CD4-positive, alpha-beta memory T cell (primary cell): ENCODE measurements around the gene MAS1L. TPM values are rescaled to one million over a fixed set of nuclear protein-coding genes. Genes with fewer than 3 reads are reported as not detected.

Experiments used
- CTCF ChIA-PET: fragments of 350-600 bp; sonication (Branson Sonifier 250); formaldehyde crosslinking; loops from one replicate; lab custom pipeline; 2021; ENCODE audit warnings: inconsistent platforms; ENCODE audit not compliant: partially characterized antibody; lab: Charles Lee
- POLR2A ChIA-PET: fragments of 350-600 bp; sonication (Branson Sonifier 250); formaldehyde crosslinking; loops from one replicate; lab custom pipeline; 2021; ENCODE audit not compliant: partially characterized antibody; lab: Charles Lee
- DNase-seq, 5 donors: peaks; one replicate each; pipeline versions ENCODE4 v3.0.0 to v3.0.0-alpha.2; 2020 to 2022; ENCODE audit warnings: mixed read lengths in 1 of 5
- H3K27ac ChIP-seq: one replicate; pipeline ENCODE4 v1.7.0; 2013; ENCODE audit warnings: low read depth, low read length
- H3K27me3 ChIP-seq: 2 replicates; pipeline ENCODE4 v1.7.0; 2013; ENCODE audit warnings: mild to moderate bottlenecking, low read length, moderate library complexity; ENCODE audit not compliant: insufficient read depth
- H3K36me3 ChIP-seq: 2 replicates; pipeline ENCODE4 v1.7.0; 2013; ENCODE audit warnings: mild to moderate bottlenecking, low read length, moderate library complexity; ENCODE audit not compliant: insufficient read depth
- H3K4me1 ChIP-seq: 2 replicates; pipeline ENCODE4 v1.7.0; 2013; ENCODE audit warnings: mild to moderate bottlenecking, low read length, moderate library complexity; ENCODE audit not compliant: insufficient read depth
- H3K4me3 ChIP-seq, 2 donors: one replicate each; pipeline ENCODE4 v1.7.0; 2013; ENCODE audit warnings: low read length in 2 of 2, mild to moderate bottlenecking in 1 of 2
- H3K9me3 ChIP-seq, 2 donors: one replicate each; pipeline ENCODE4 v1.7.0; 2013; ENCODE audit warnings: low read length in 2 of 2, control low read depth in 1 of 2; ENCODE audit not compliant: control insufficient read depth in 1 of 2
- H3K27ac Mint-ChIP-seq, 7 donors: one replicate each; pipeline ENCODE4 v1.8.0; 2020 to 2021; ENCODE audit warnings: mixed read lengths in 7 of 7, mild to moderate bottlenecking in 6 of 7, inconsistent platforms in 3 of 7, moderate library complexity in 3 of 7
- H3K27me3 Mint-ChIP-seq, 2 donors: one replicate each; pipeline ENCODE4 v1.8.0; 2020 to 2021; ENCODE audit warnings: mixed read lengths in 2 of 2
- H3K36me3 Mint-ChIP-seq, 2 donors: one replicate each; pipeline ENCODE4 v1.8.0; 2020 to 2021; ENCODE audit warnings: mixed read lengths in 2 of 2, inconsistent platforms in 1 of 2, mild to moderate bottlenecking in 1 of 2
- H3K4me1 Mint-ChIP-seq, 4 donors: one replicate each; pipeline ENCODE4 v1.8.0; 2020 to 2021; ENCODE audit warnings: mixed read lengths in 4 of 4, mild to moderate bottlenecking in 1 of 4
- H3K4me3 Mint-ChIP-seq, 8 donors: one replicate each; pipeline ENCODE4 v1.8.0; 2020 to 2021; ENCODE audit warnings: mixed read lengths in 8 of 8, mild to moderate bottlenecking in 7 of 8, moderate library complexity in 6 of 8, inconsistent platforms in 3 of 8
- H3K9me3 Mint-ChIP-seq, 8 donors: one replicate each; pipeline ENCODE4 v1.8.0; 2020 to 2021; ENCODE audit warnings: mixed read lengths in 8 of 8, mild to moderate bottlenecking in 5 of 8, inconsistent platforms in 3 of 8, moderate library complexity in 1 of 8
- intact Hi-C: fragments of 100-400 bp; cut with micrococcal nuclease; formaldehyde crosslinking; loops from one replicate; pipeline ENCODE4 v1.15.1; 2023
- polyA plus RNA-seq, 2 donors: library from polyadenylated mRNA; unstranded; fragments of 300-500 nt; fragmentation: Illumina TruSeq; gene quantifications; one replicate each; pipeline ENCODE4 v1.2.3, GENCODE V29; 2021
- total RNA-seq, 2 experiments: library from RNA; stranded (reverse); gene quantifications; one replicate each; pipeline ENCODE4 v1.2.3, GENCODE V29; 2021

Gene MAS1L
- total and polyA plus RNA-seq, 4 experiments from 2014 or later = not detected

GRCh38 chr6:29509711-29510110, 22.0 kb upstream of the MAS1L start:
- Histone ChIP-seq H3K36me3 (no peaks in the 10 kb centered on the region), H3K27ac (no peak overlapping the region), H3K4me1 (no peaks in the 10 kb centered on the region), H3K4me3 (no peak overlapping the region), H3K27me3 (no peaks in the 10 kb centered on the region), H3K9me3 (no peaks in the 10 kb centered on the region)
- POLR2A ChIA-PET = no interaction called here
- DNase-seq = no peak
- CTCF ChIA-PET = no interaction called here
- no peaks in the 10 kb centered on the region for H3K36me3 Mint-ChIP-seq
- H3K4me1 Mint-ChIP-seq = peaks cover 0 to 2% (median 0%) of the 10 kb centered on the region in 4 donors
- peaks cover 8 to 12% of the 10 kb centered on the region in 2 donors for H3K27me3 Mint-ChIP-seq
- H3K27ac Mint-ChIP-seq = no peak overlapping the region
- no peaks in the 10 kb centered on the region for H3K9me3 Mint-ChIP-seq
- no peak overlapping the region for H3K4me3 Mint-ChIP-seq
- intact Hi-C loops = no loop called here

GRCh38 chr6:29509239-29509638, 21.5 kb upstream of the MAS1L start:
- Histone ChIP-seq H3K4me3 (no peak overlapping the region), H3K36me3 (no peaks in the 10 kb centered on the region), H3K27me3 (no peaks in the 10 kb centered on the region), H3K9me3 (no peaks in the 10 kb centered on the region), H3K27ac (no peak overlapping the region), H3K4me1 (no peaks in the 10 kb centered on the region)
- peaks cover 8 to 12% of the 10 kb centered on the region in 2 donors for H3K27me3 Mint-ChIP-seq
- CTCF ChIA-PET = no interaction called here
- intact Hi-C loops = no loop called here
- H3K4me1 Mint-ChIP-seq = no peaks in the 10 kb centered on the region
- no peaks in the 10 kb centered on the region for H3K9me3 Mint-ChIP-seq
- POLR2A ChIA-PET = no interaction called here
- H3K27ac Mint-ChIP-seq = no peak overlapping the region
- DNase-seq = no peak
- no peak overlapping the region for H3K4me3 Mint-ChIP-seq
- no peaks in the 10 kb centered on the region for H3K36me3 Mint-ChIP-seq

- Histone ChIP-seq H3K36me3 (no peaks in the 10 kb centered on the region), H3K9me3 (no peaks in the 10 kb centered on the region), H3K4me3 (no peak overlapping the region), H3K27ac (no peak overlapping the region), H3K4me1 (no peaks in the 10 kb centered on the region), H3K27me3 (no peaks in the 10 kb centered on the region)
- intact Hi-C loops = no loop called here
- peaks cover 15 to 21% of the 10 kb centered on the region in 2 donors for H3K27me3 Mint-ChIP-seq
- H3K4me3 Mint-ChIP-seq = no peak overlapping the region
- ChIA-PET CTCF (no interaction called here), POLR2A (no interaction called here)
- no peak for DNase-seq
- H3K9me3 Mint-ChIP-seq = no peaks in the 10 kb centered on the region
- no peak overlapping the region for H3K27ac Mint-ChIP-seq
- no peaks in the 10 kb centered on the region for H3K36me3 Mint-ChIP-seq
- H3K4me1 Mint-ChIP-seq = no peaks in the 10 kb centered on the region
Observed at GRCh38 chr6:29507319-29507718, 19.6 kb upstream of the MAS1L start.

GRCh38 chr6:29506446-29507067, 18.8 kb upstream of the MAS1L start:
- Mint-ChIP-seq H3K4me1 (no peaks in the 10 kb centered on the region), H3K27ac (no peak overlapping the region), H3K36me3 (no peaks in the 10 kb centered on the region), H3K27me3 (peaks cover 15 to 21% of the 10 kb centered on the region in 2 donors), H3K9me3 (no peaks in the 10 kb centered on the region), H3K4me3 (no peak overlapping the region)
- H3K4me1 ChIP-seq = no peaks in the 10 kb centered on the region
- ChIA-PET CTCF (no interaction called here), POLR2A (no interaction called here)
- no peak overlapping the region for H3K4me3 ChIP-seq
- H3K27me3 ChIP-seq = no peaks in the 10 kb centered on the region
- H3K36me3 ChIP-seq = no peaks in the 10 kb centered on the region
- H3K9me3 ChIP-seq = no peaks in the 10 kb centered on the region
- intact Hi-C loops = no loop called here
- H3K27ac ChIP-seq = no peak overlapping the region
- DNase-seq = no peak

GRCh38 chr6:29505808-29506207, 18.1 kb upstream of the MAS1L start:
- CTCF ChIA-PET = no interaction called here
- Histone ChIP-seq H3K27me3 (no peaks in the 10 kb centered on the region), H3K4me1 (no peaks in the 10 kb centered on the region), H3K4me3 (no peak overlapping the region), H3K9me3 (no peaks in the 10 kb centered on the region), H3K36me3 (no peaks in the 10 kb centered on the region), H3K27ac (no peak overlapping the region)
- H3K36me3 Mint-ChIP-seq = no peaks in the 10 kb centered on the region
- POLR2A ChIA-PET = no interaction called here
- DNase-seq = no peak
- no peaks in the 10 kb centered on the region for H3K9me3 Mint-ChIP-seq
- H3K4me1 Mint-ChIP-seq = no peaks in the 10 kb centered on the region
- no peak overlapping the region for H3K4me3 Mint-ChIP-seq
- intact Hi-C loops = no loop called here
- H3K27ac Mint-ChIP-seq = no peak overlapping the region
- peaks cover 14 to 19% of the 10 kb centered on the region in 2 donors for H3K27me3 Mint-ChIP-seq

- peaks cover 16 to 21% of the 10 kb centered on the region in 2 donors for H3K27me3 Mint-ChIP-seq
Observed at GRCh38 chr6:29504961-29505360, 17.2 kb upstream of the MAS1L start.

GRCh38 chr6:29502597-29502996, 14.8 kb upstream of the MAS1L start:
- Histone ChIP-seq H3K27ac (no peak overlapping the region), H3K36me3 (no peaks in the 10 kb centered on the region), H3K27me3 (no peaks in the 10 kb centered on the region), H3K4me1 (no peaks in the 10 kb centered on the region), H3K4me3 (no peak overlapping the region), H3K9me3 (no peaks in the 10 kb centered on the region)
- Mint-ChIP-seq H3K4me1 (no peaks in the 10 kb centered on the region), H3K27ac (no peak overlapping the region), H3K4me3 (no peak overlapping the region), H3K36me3 (no peaks in the 10 kb centered on the region), H3K9me3 (no peaks in the 10 kb centered on the region), H3K27me3 (peaks cover 20 to 27% of the 10 kb centered on the region in 2 donors)
- POLR2A ChIA-PET = no interaction called here
- intact Hi-C loops = no loop called here
- no peak for DNase-seq
- CTCF ChIA-PET = no interaction called here

More at GRCh38 chr6:29504961-29505360, 17.2 kb upstream of the MAS1L start:
- no peak overlapping the region for H3K27ac ChIP-seq
- intact Hi-C loops = no loop called here
- H3K4me3 ChIP-seq = no peak overlapping the region
- H3K27me3 ChIP-seq = no peaks in the 10 kb centered on the region
- no peak for DNase-seq
- no peaks in the 10 kb centered on the region for H3K9me3 Mint-ChIP-seq
- H3K36me3 Mint-ChIP-seq = no peaks in the 10 kb centered on the region
- no peaks in the 10 kb centered on the region for H3K9me3 ChIP-seq
- no peak overlapping the region for H3K27ac Mint-ChIP-seq
- no peaks in the 10 kb centered on the region for H3K36me3 ChIP-seq
- H3K4me3 Mint-ChIP-seq = no peak overlapping the region
- no peaks in the 10 kb centered on the region for H3K4me1 Mint-ChIP-seq
- H3K4me1 ChIP-seq = no peaks in the 10 kb centered on the region
- ChIA-PET POLR2A (no interaction called here), CTCF (no interaction called here)
